ENCODE results near the gene CALM1. TPM values are rescaled to one million over a fixed set of nuclear protein-coding genes. Genes with fewer than 3 reads are reported as not detected.
A peak's percentile ranks its signal among the peaks of the same experiment; 100 is the strongest.

The CALM1 gene
- total RNA-seq, 2 donors from 2014 or later, result 237 to 287 TPM

DNA sequence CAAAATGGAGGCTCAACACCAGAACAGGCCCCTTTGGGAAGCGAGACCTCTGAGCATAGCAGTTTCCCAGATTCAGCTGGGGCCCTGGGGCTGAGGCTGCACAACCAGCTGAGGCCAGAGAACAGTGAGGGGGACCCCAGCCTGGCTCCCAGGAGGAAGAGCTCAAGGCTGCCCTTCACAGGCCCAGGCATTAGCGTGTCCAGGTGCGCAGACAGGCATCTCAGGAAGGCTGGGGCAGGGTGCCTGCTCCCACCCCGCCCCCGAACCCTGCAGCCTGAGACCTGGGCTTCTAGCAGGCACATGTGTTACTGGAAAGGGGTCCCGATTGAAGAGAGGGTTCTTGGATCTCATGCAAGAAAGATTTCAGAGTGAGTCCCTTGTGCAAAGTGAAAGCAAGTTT is 27.2 kb downstream of the CALM1 start:
- Histone ChIP-seq H3K4me1 (replicated peaks) (no peaks in the 10 kb centered on the region), H3K9me3 (no peaks in the 10 kb centered on the region), H3K36me3 (no peaks in the 10 kb centered on the region), H3K27me3 (replicated peaks; ENCODE audit: insufficient read depth) (no peaks in the 10 kb centered on the region), H3K27ac (no peak overlapping the region), H3K4me3 (no peak overlapping the region)
- intact Hi-C loops (cut with DNase I), result no loop called here
- no peak for DNase-seq (ENCODE audit: low spot score)
- 89% methylated on average over 6 of the region's 6 CpGs for WGBS
- TF ChIP-seq POLR2AphosphoS5 (IDR thresholded peaks at IDR 0.05), result no peak
- TF ChIP-seq, protein P1, sequence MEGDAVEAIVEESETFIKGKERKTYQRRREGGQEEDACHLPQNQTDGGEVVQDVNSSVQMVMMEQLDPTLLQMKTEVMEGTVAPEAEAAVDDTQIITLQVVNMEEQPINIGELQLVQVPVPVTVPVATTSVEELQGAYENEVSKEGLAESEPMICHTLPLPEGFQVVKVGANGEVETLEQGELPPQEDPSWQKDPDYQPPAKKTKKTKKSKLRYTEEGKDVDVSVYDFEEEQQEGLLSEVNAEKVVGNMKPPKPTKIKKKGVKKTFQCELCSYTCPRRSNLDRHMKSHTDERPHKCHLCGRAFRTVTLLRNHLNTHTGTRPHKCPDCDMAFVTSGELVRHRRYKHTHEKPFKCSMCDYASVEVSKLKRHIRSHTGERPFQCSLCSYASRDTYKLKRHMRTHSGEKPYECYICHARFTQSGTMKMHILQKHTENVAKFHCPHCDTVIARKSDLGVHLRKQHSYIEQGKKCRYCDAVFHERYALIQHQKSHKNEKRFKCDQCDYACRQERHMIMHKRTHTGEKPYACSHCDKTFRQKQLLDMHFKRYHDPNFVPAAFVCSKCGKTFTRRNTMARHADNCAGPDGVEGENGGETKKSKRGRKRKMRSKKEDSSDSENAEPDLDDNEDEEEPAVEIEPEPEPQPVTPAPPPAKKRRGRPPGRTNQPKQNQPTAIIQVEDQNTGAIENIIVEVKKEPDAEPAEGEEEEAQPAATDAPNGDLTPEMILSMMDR (IDR thresholded peaks at IDR 0.05), result no peak
- TF ChIP-seq POLR2A (IDR thresholded peaks at IDR 0.05), result no peak

- TF ChIP-seq, protein P1 (IDR thresholded peaks at IDR 0.05), result no peak
- TF ChIP-seq POLR2AphosphoS5 (IDR thresholded peaks at IDR 0.05), result no peak
- TF ChIP-seq POLR2A (IDR thresholded peaks at IDR 0.05), result no peak
- no peaks in the 10 kb centered on the region for H3K9me3 ChIP-seq
- intact Hi-C loops (cut with DNase I), result no loop called here
- H3K27ac ChIP-seq, result no peak overlapping the region
- H3K4me3 ChIP-seq, result no peak overlapping the region
- DNase-seq (ENCODE audit: low spot score), result no peak
- WGBS, result 82% methylated on average over 17 of the region's 17 CpGs
- no peaks in the 10 kb centered on the region for H3K36me3 ChIP-seq
- H3K27me3 ChIP-seq (replicated peaks; ENCODE audit: insufficient read depth), result no peaks in the 10 kb centered on the region
- no peaks in the 10 kb centered on the region for H3K4me1 ChIP-seq (replicated peaks)
Measured at GRCh38 chr14:90424686-90425372, 28.0 kb downstream of the CALM1 start.

DNA sequence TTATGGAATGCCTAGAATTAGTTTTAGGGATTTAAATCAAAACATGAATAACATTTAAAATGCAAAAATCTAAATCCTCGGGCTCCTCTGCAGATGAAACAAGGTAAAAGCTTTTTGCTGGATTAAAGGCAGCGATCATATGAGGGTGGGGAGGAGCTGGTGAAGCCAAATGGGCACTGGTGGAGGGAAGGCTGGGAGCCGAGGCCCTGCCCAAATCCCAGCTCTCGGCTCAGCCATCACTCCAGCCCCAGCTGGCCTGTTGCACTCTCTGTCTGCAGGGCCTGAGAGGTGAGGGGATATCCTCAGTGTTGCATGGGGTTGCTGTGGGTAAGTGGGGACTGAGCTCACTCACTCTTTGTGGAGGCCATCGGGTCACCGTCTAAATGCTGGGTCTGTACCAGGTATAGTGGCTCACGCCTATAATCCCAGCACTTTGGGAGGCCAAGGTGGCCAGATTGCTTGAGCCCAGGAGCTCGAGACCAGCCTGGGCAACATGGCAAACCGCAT is 28.6 kb downstream of the CALM1 start:
- DNase-seq (ENCODE audit: low spot score), result no peak
- intact Hi-C loops (cut with DNase I), result no loop called here

DNA sequence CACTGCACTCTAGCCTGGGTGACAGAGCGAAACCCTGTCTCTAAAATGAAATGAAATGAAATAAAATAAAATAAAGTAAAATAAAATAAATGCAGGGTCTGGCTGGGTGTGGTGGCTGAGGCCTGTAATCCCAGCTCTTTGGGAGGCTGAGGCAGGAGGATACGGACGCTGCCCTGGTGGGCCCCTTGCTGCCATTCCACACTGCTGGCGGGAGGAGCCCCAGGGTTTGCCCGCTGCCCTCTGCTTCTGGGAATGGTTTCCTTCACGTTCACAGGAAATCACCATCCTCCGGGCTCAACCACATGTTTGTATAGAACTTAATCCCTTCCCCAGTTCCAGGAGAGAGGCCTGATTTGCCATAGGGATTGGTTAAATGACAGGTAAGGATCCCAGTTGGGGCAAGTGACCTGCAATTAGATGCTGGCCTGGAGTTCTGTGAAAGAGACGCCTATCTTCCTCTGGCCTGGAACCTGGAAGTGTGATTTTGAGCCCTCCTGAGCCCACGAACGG is 29.3 kb downstream of the CALM1 start:
- no peaks in the 10 kb centered on the region for H3K4me1 ChIP-seq (replicated peaks)
- WGBS, result 90% methylated on average over 10 of the region's 10 CpGs
- H3K4me3 ChIP-seq, result no peak overlapping the region
- TF ChIP-seq POLR2AphosphoS5 (IDR thresholded peaks at IDR 0.05) (no peak), POLR2A (IDR thresholded peaks at IDR 0.05) (no peak)
- TF ChIP-seq, protein P1 (IDR thresholded peaks at IDR 0.05), result no peak
- no peak for DNase-seq (ENCODE audit: low spot score)
- intact Hi-C loops (cut with DNase I), result no loop called here
- H3K27ac ChIP-seq, result no peak overlapping the region
- H3K27me3 ChIP-seq (replicated peaks; ENCODE audit: insufficient read depth), result no peaks in the 10 kb centered on the region
- H3K9me3 ChIP-seq, result no peaks in the 10 kb centered on the region
- no peaks in the 10 kb centered on the region for H3K36me3 ChIP-seq

More for the DNA sequence above, 28.6 kb downstream of the CALM1 start:
- H3K36me3 ChIP-seq, result no peaks in the 10 kb centered on the region
- H3K27ac ChIP-seq, result no peak overlapping the region
- no peaks in the 10 kb centered on the region for H3K27me3 ChIP-seq (replicated peaks; ENCODE audit: insufficient read depth)
- no peaks in the 10 kb centered on the region for H3K9me3 ChIP-seq
- H3K4me3 ChIP-seq, result no peak overlapping the region
- 94% methylated on average over 9 of the region's 9 CpGs for WGBS
- TF ChIP-seq POLR2AphosphoS5 (IDR thresholded peaks at IDR 0.05), result no peak
- TF ChIP-seq POLR2A (IDR thresholded peaks at IDR 0.05), result no peak
- TF ChIP-seq, protein P1 (IDR thresholded peaks at IDR 0.05), result no peak
- H3K4me1 ChIP-seq (replicated peaks), result no peaks in the 10 kb centered on the region

GRCh38 chr14:90426663-90427062 is 29.8 kb downstream of the CALM1 start:
- TF ChIP-seq, protein P1 (IDR thresholded peaks at IDR 0.05), result no peak
- no peak for TF ChIP-seq POLR2A (IDR thresholded peaks at IDR 0.05)
- no peak for TF ChIP-seq POLR2AphosphoS5 (IDR thresholded peaks at IDR 0.05)
- intact Hi-C loops (cut with DNase I), result no loop called here
- 41% methylated on average over 10 of the region's 10 CpGs for WGBS
- H3K27ac ChIP-seq, result no peak overlapping the region
- H3K9me3 ChIP-seq, result no peaks in the 10 kb centered on the region
- H3K4me3 ChIP-seq, result no peak overlapping the region
- DNase-seq (ENCODE audit: low spot score), result peak; percentile 21
- no peaks in the 10 kb centered on the region for H3K36me3 ChIP-seq
- H3K27me3 ChIP-seq (replicated peaks; ENCODE audit: insufficient read depth), result no peaks in the 10 kb centered on the region
- no peaks in the 10 kb centered on the region for H3K4me1 ChIP-seq (replicated peaks)

All from prostate gland (tissue), 2 donors.